CD14-positive monocyte (primary cell): Measurements from ENCODE around the gene REXO4. TPM values are rescaled to one million over a fixed set of nuclear protein-coding genes. Genes with fewer than 3 reads are reported as not detected.

Source experiments
- DNase-seq, 3 donors: peaks; one replicate each; pipeline ENCODE4 v3.0.0-alpha.2; 2011 to 2022
- H2AFZ ChIP-seq: 2 replicates; pipeline ENCODE4 v1.6.0; 2012; ENCODE audit warnings: mild to moderate bottlenecking, low read depth, low read length, inconsistent platforms; ENCODE audit not compliant: insufficient read depth, poor library complexity, severe bottlenecking
- H3K27ac ChIP-seq, 2 donors: 1 replicate in 1 of 2; 2 replicates in 1 of 2; pipeline ENCODE4 v1.5.1; 2012 to 2013; ENCODE audit warnings: low read length in 2 of 2, control low read depth in 1 of 2, inconsistent platforms in 1 of 2, low read depth in 1 of 2, mild to moderate bottlenecking in 1 of 2
- H3K27me3 ChIP-seq, 2 donors: one replicate each; pipeline versions ENCODE4 v1.6.0 to v1.6.1; 2011 to 2013; ENCODE audit warnings: low read length in 2 of 2; ENCODE audit not compliant: control insufficient read depth in 2 of 2, insufficient read depth in 2 of 2
- H3K36me3 ChIP-seq, 2 donors: replicated peaks in 1 of 2; 1 replicate in 1 of 2; 2 replicates in 1 of 2; pipeline versions ENCODE4 v1.5.1 to v1.6.1; 2012 to 2013; ENCODE audit warnings: low read length in 2 of 2, control low read depth in 1 of 2, inconsistent platforms in 1 of 2, mild to moderate bottlenecking in 1 of 2; ENCODE audit not compliant: insufficient read depth in 2 of 2, control insufficient read depth in 1 of 2
- H3K4me1 ChIP-seq, 2 donors: 1 replicate in 1 of 2; 2 replicates in 1 of 2; pipeline versions ENCODE4 v1.5.1 to v1.6.1; 2012 to 2013; ENCODE audit warnings: low read length in 2 of 2, control low read depth in 1 of 2, inconsistent platforms in 1 of 2, mild to moderate bottlenecking in 1 of 2, moderate library complexity in 1 of 2; ENCODE audit not compliant: insufficient read depth in 2 of 2, control insufficient read depth in 1 of 2
- H3K4me2 ChIP-seq: replicated peaks from 2 replicates; pipeline ENCODE3; 2012; ENCODE audit warnings: low read length, moderate library complexity, mild to moderate bottlenecking; ENCODE audit not compliant: poor library complexity, severe bottlenecking; ENCODE audit errors: extremely low read depth
- H3K4me3 ChIP-seq, 3 experiments: fragments of 200-600 bp in 1 of 3; sonication (generic) in 1 of 3; replicated peaks in 1 of 3; 1 replicate in 2 of 3; 2 replicates in 1 of 3; pipeline ENCODE4 v1.5.1; 2011 to 2013; ENCODE audit warnings: low read length in 3 of 3, mild to moderate bottlenecking in 3 of 3, control low read depth in 2 of 3, low read depth in 2 of 3, inconsistent platforms in 1 of 3, moderate library complexity in 1 of 3
- H3K79me2 ChIP-seq: 2 replicates; pipeline ENCODE4 v1.6.0; 2012; ENCODE audit warnings: mild to moderate bottlenecking, control low read depth, inconsistent platforms, low read length, moderate library complexity; ENCODE audit not compliant: insufficient read depth
- H3K9ac ChIP-seq: 2 replicates; pipeline ENCODE4 v1.6.0; 2017; ENCODE audit warnings: low read length, mild to moderate bottlenecking; ENCODE audit not compliant: insufficient read depth, poor library complexity, severe bottlenecking
- H3K9me3 ChIP-seq, 2 donors: replicated peaks in 1 of 2; 1 replicate in 1 of 2; 2 replicates in 1 of 2; pipeline versions ENCODE4 v1.5.1 to v1.6.1; 2012 to 2013; ENCODE audit warnings: low read length in 2 of 2, control low read depth in 1 of 2; ENCODE audit not compliant: control insufficient read depth in 1 of 2, insufficient read depth in 1 of 2
- H4K20me1 ChIP-seq: 2 replicates; pipeline ENCODE4 v1.6.0; 2012; ENCODE audit warnings: mild to moderate bottlenecking, low read length, control low read depth, moderate library complexity; ENCODE audit not compliant: insufficient read depth
- H3K27ac Mint-ChIP-seq, 7 donors: one replicate each; pipeline ENCODE4 v1.8.0; 2020; ENCODE audit warnings: mild to moderate bottlenecking in 7 of 7, mixed read lengths in 7 of 7, moderate library complexity in 6 of 7, inconsistent platforms in 2 of 7
- H3K27me3 Mint-ChIP-seq, 3 donors: one replicate each; pipeline ENCODE4 v1.8.0; 2021 to 2022; ENCODE audit warnings: low read depth in 3 of 3, mild to moderate bottlenecking in 3 of 3, mixed read lengths in 3 of 3, moderate library complexity in 3 of 3, inconsistent platforms in 1 of 3
- H3K36me3 Mint-ChIP-seq, 2 donors: one replicate each; pipeline ENCODE4 v1.8.0; 2020; ENCODE audit warnings: mixed read lengths in 2 of 2, inconsistent platforms in 1 of 2, mild to moderate bottlenecking in 1 of 2
- H3K4me1 Mint-ChIP-seq: one replicate; pipeline ENCODE4 v1.8.0; 2020; ENCODE audit warnings: mild to moderate bottlenecking, mixed read lengths
- H3K4me3 Mint-ChIP-seq, 2 donors: one replicate each; pipeline ENCODE4 v1.8.0; 2020; ENCODE audit warnings: mild to moderate bottlenecking in 2 of 2, mixed read lengths in 2 of 2, moderate library complexity in 1 of 2
- H3K9me3 Mint-ChIP-seq, 7 donors: one replicate each; pipeline ENCODE4 v1.8.0; 2020 to 2022; ENCODE audit warnings: mixed read lengths in 7 of 7, mild to moderate bottlenecking in 6 of 7, moderate library complexity in 6 of 7, inconsistent platforms in 2 of 7
- CTCF ChIP-seq: fragments of 200-600 bp; IDR thresholded peaks from one replicate; pipeline ENCODE4 v1.8.0; 2022; ENCODE audit warnings: antibody characterized with exemption, mild to moderate bottlenecking
- WGBS: methylation state at CpG from one replicate; pipeline ENCODE4 v1.1.5; 2013; ENCODE audit warnings: missing lambda C conversion rate; ENCODE audit not compliant: insufficient coverage; 5-methylcytosine and 5-hydroxymethylcytosine counted together
- intact Hi-C, 2 donors: fragments of 100-400 bp; cut with micrococcal nuclease; formaldehyde crosslinking; loops; one replicate each; pipeline versions ENCODE4 v1.15.0 to v1.15.1; 2023
- polyA plus RNA-seq, 3 donors: library from polyadenylated mRNA; depleted of rRNA in 1 of 3; unstranded in 2 of 3; stranded (reverse) in 1 of 3; fragments of 300-500 nt in 2 of 3; fragments of >200 nt in 1 of 3; fragmentation: Illumina TruSeq in 2 of 3; gene quantifications; 1 replicate in 2 of 3; 2 replicates in 1 of 3; pipeline ENCODE4 v1.2.3, GENCODE V29; 2012 to 2021

REXO4 gene
- polyA plus RNA-seq, 3 donors = 3.0 to 11.0 (median 4.2) TPM

DNA sequence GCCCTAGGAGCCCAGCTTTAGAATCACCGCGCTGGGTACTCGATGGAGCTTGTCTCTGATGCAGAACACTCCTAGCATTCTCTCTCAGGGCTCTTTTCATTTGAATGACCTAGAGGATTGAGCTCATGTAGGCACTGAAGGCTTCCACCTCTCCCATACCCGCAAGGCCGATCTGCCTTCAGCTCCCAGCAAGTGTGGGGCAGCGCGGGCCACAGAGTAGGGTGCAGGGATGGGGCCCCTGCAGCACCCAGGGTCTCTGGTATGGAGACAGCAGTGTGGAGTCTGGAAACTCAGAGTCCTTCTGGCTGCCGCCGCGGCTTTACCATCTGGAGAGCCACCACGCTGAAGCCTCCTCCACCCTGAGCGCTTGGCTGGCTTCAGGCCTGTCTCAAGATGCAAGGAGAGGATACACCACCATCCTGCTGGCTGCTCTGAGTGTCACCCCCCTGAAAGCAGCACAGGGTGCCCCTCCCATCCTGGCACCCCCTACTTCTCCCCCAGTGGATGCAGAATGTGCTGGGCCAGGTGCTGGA is 28.7 kb downstream of the REXO4 start:
- Histone ChIP-seq H3K4me3 (no peak overlapping the region), H3K9me3 (no peaks in the 10 kb centered on the region), H4K20me1 (no peaks in the 10 kb centered on the region), H3K27ac (no peak overlapping the region), H3K79me2 (no peaks in the 10 kb centered on the region), H3K36me3 (no peaks in the 10 kb centered on the region), H3K9ac (no peak overlapping the region), H3K27me3 (no peaks in the 10 kb centered on the region), H3K4me1 (no peaks in the 10 kb centered on the region), H2AFZ (no peak overlapping the region), H3K4me2 (no peak overlapping the region)
- Mint-ChIP-seq H3K4me3 (no peak overlapping the region), H3K9me3 (peaks cover 0 to 3% (median 0%) of the 10 kb centered on the region in 7 donors), H3K4me1 (no peaks in the 10 kb centered on the region), H3K36me3 (no peaks in the 10 kb centered on the region), H3K27ac (no peak overlapping the region), H3K27me3 (peaks cover 2 to 11% (median 6%) of the 10 kb centered on the region in 3 donors)
- DNase-seq = no peak
- no peak for TF ChIP-seq CTCF
- intact Hi-C loops = no loop called here
- 99% methylated on average over 7 of the region's 12 CpGs for WGBS

DNA sequence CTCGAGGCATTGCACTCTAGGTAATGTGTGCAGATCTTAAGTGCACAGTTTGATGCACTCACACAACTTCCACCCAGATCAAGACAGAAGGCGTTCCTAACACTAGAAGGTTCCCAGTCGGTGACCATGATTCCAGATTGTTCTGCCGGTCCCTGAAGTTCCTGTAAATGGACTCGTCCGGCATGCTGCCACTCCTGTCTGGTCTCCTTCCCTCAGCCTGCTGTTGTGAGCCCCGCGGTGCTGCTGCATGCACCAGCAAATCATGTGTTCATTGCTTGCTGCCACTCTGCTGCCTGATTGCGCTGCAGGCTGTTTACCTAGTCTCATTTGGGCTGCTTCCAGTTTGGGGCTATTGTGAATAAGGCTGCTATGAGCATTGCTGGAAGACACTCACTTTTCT is 30.1 kb downstream of the REXO4 start:
- Histone ChIP-seq H3K79me2 (no peaks in the 10 kb centered on the region), H4K20me1 (no peaks in the 10 kb centered on the region), H3K9ac (no peak overlapping the region), H3K4me1 (no peaks in the 10 kb centered on the region), H3K27ac (no peak overlapping the region), H3K4me3 (no peak overlapping the region), H3K9me3 (no peaks in the 10 kb centered on the region), H3K36me3 (no peaks in the 10 kb centered on the region), H3K27me3 (no peaks in the 10 kb centered on the region), H3K4me2 (no peak overlapping the region), H2AFZ (no peak overlapping the region)
- WGBS = 95% methylated on average over 8 of the region's 9 CpGs
- Mint-ChIP-seq H3K9me3 (peaks cover 0 to 3% (median 0%) of the 10 kb centered on the region in 7 donors), H3K4me1 (no peaks in the 10 kb centered on the region), H3K4me3 (no peak overlapping the region), H3K27me3 (peaks cover 2 to 6% (median 5%) of the 10 kb centered on the region in 3 donors), H3K27ac (no peak overlapping the region), H3K36me3 (no peaks in the 10 kb centered on the region)
- no peak for DNase-seq
- intact Hi-C loops = no loop called here
- TF ChIP-seq CTCF = no peak
